GM19240 (cell line): Measurements from ENCODE around the gene NR3C2.

Experiments used
- DNase-seq: peaks from one replicate; pipeline ENCODE4 v3.0.0; 2011; ENCODE audit warnings: low spot score; ENCODE audit not compliant: insufficient read length

Gene NR3C2

GRCh38 chr4:148435654-148436406 lies 6.4 kb downstream of the NR3C2 start:
- DNase-seq, result no peak

- no peak for DNase-seq
These were observed 8.0 kb downstream of the NR3C2 start for GRCh38 chr4:148434075-148434773.

GRCh38 chr4:148431401-148431800 lies 10.8 kb downstream of the NR3C2 start:
- DNase-seq, result no peak

- no peak for DNase-seq
These were observed 11.4 kb downstream of the NR3C2 start for GRCh38 chr4:148430854-148431253.

GRCh38 chr4:148429206-148429605 lies 13.0 kb downstream of the NR3C2 start:
- no peak for DNase-seq

- no peak for DNase-seq
These were observed 15.6 kb downstream of the NR3C2 start for GRCh38 chr4:148426643-148427042.

GRCh38 chr4:148425327-148426110 lies 16.7 kb downstream of the NR3C2 start:
- DNase-seq, result no peak

GRCh38 chr4:148420397-148420796 lies 21.8 kb downstream of the NR3C2 start:
- DNase-seq, result no peak

- DNase-seq, result no peak
These were observed 26.7 kb downstream of the NR3C2 start for GRCh38 chr4:148415500-148415899.

- no peak for DNase-seq
These were observed 29.7 kb downstream of the NR3C2 start for GRCh38 chr4:148412460-148412994.

- no peak for DNase-seq
These were observed 36.9 kb downstream of the NR3C2 start for GRCh38 chr4:148405161-148405893.

GRCh38 chr4:148398988-148399387 lies 43.2 kb downstream of the NR3C2 start:
- DNase-seq, result no peak

GRCh38 chr4:148397771-148398170 lies 44.4 kb downstream of the NR3C2 start:
- DNase-seq, result no peak

- no peak for DNase-seq
These were observed 45.1 kb downstream of the NR3C2 start for GRCh38 chr4:148396986-148397673.

- no peak for DNase-seq
These were observed 46.4 kb downstream of the NR3C2 start for GRCh38 chr4:148395771-148396170.

- no peak for DNase-seq
These were observed 51.2 kb downstream of the NR3C2 start for GRCh38 chr4:148391056-148391455.

- DNase-seq, result no peak
These were observed 51.9 kb downstream of the NR3C2 start for GRCh38 chr4:148390311-148390710.

- DNase-seq, result no peak
These were observed 61.9 kb downstream of the NR3C2 start for GRCh38 chr4:148380291-148380690.

- DNase-seq, result no peak
These were observed 66.1 kb downstream of the NR3C2 start for GRCh38 chr4:148376151-148376550.

GRCh38 chr4:148375584-148375983 lies 66.6 kb downstream of the NR3C2 start:
- DNase-seq, result no peak

GRCh38 chr4:148373093-148373492 lies 69.1 kb downstream of the NR3C2 start:
- no peak for DNase-seq
